Measurements from ENCODE around the gene ANKS1A. TPM values are rescaled to one million over a fixed set of nuclear protein-coding genes. Genes with fewer than 3 reads are reported as not detected.

ANKS1A gene
- total RNA-seq, 1 donor from 2014 or later, result 48.1 TPM

DNA sequence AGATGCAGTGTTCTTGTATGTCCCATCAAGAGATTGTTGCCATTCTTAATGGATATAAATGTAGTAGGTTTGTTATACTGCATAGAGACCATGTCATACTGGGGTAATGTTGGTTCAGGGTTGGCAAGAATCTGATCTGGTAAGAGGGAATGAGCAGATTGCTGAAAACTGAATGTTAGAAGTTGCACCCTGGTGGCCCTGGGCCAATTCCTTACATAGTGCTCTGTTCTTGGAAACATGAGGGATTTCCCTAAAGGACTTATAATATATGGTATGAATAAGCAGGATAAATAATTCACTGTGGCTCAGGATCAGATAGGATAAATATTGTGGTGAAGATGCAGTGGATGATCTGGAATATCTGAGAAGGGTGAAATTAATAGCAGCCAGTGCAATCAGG lies 70.2 kb downstream of the ANKS1A start:
- TF ChIP-seq, protein P1, sequence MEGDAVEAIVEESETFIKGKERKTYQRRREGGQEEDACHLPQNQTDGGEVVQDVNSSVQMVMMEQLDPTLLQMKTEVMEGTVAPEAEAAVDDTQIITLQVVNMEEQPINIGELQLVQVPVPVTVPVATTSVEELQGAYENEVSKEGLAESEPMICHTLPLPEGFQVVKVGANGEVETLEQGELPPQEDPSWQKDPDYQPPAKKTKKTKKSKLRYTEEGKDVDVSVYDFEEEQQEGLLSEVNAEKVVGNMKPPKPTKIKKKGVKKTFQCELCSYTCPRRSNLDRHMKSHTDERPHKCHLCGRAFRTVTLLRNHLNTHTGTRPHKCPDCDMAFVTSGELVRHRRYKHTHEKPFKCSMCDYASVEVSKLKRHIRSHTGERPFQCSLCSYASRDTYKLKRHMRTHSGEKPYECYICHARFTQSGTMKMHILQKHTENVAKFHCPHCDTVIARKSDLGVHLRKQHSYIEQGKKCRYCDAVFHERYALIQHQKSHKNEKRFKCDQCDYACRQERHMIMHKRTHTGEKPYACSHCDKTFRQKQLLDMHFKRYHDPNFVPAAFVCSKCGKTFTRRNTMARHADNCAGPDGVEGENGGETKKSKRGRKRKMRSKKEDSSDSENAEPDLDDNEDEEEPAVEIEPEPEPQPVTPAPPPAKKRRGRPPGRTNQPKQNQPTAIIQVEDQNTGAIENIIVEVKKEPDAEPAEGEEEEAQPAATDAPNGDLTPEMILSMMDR (IDR thresholded peaks at IDR 0.05), result no peak
- no peaks in the 10 kb centered on the region for H3K27me3 ChIP-seq (ENCODE audit: low read depth)
- no peaks in the 10 kb centered on the region for H3K9me3 ChIP-seq
- H3K4me3 ChIP-seq, result no peak overlapping the region
- peaks cover 4% of the 10 kb centered on the region for H3K36me3 ChIP-seq
- H3K4me1 ChIP-seq, result peaks cover 68% of the 10 kb centered on the region
- no peak for ATAC-seq
- peak overlapping the region; percentile 57 for H3K27ac ChIP-seq
- DNase-seq, result no peak
- intact Hi-C loops (cut with DNase I), result no loop called here

DNA sequence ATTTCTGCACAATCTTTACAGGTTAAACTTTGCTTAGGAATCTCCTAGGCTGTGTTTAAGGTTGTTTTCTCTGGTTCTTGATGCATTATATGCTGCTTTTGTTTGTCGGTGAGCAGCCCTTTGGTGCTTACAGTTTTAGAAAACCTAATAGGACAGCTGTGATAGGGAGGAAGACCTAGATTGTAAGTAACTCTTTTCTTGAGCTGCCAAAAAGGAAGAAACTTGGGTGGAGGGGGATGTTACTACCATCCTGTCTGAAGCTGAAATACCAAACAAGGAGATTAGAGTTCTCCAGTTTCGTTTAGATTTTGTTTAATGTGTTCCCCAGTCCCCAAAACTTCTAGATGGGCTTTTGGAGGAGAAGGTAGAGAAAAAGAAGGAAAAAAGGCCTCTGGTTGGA lies 72.0 kb downstream of the ANKS1A start:
- Histone ChIP-seq H3K27me3 (ENCODE audit: low read depth) (no peaks in the 10 kb centered on the region), H3K4me1 (peaks cover 60% of the 10 kb centered on the region), H3K36me3 (peaks cover 4% of the 10 kb centered on the region), H3K27ac (peak overlapping the region; percentile 58), H3K4me3 (no peak overlapping the region), H3K9me3 (no peaks in the 10 kb centered on the region)
- TF ChIP-seq, protein P1 (IDR thresholded peaks at IDR 0.05), result no peak
- intact Hi-C loops (cut with DNase I), result no loop called here
- no peak for DNase-seq
- ATAC-seq, result no peak

DNA sequence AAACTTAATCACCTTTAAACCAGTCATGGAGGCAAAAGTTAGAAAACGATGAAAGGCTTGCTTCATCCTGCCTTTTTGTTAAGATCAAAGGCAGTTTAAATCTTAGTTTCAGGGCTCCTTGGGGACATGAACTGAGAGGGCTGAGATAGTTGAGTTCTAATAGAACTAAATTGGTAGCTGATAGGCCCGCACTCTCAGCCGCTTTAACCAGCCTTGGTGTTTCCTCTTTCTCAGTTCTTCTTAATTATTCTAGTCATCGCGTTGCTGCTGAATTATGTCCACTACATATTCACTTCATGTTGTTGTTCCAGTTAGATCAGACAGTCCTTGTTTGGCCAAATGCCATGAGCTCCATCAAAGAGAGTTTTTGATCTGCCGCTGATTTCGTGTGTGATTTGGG lies 72.5 kb downstream of the ANKS1A start:
- intact Hi-C loops (cut with DNase I), result no loop called here
- TF ChIP-seq, protein P1 (IDR thresholded peaks at IDR 0.05), result no peak

DNA sequence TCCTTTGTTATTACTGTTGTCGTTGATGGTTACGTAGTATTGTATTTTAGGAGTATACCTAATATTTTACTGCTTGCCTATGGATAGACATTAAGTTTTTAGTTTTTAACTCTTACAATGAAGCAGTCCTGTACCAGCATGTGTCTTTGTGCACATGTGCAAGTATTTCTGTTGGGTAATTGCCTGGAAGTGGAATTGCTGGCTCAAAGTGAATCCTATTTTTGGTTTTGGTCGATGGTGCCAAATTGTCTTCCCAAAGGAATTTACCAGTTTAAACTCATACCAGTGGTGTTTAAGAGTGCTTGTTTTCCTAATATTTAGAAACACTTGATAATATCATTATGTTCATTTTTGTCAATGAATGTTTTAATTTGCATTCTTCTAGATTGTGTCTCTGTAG lies 75.5 kb downstream of the ANKS1A start:
- TF ChIP-seq, protein P1 (IDR thresholded peaks at IDR 0.05), result no peak
- Histone ChIP-seq H3K36me3 (peaks cover 13% of the 10 kb centered on the region), H3K4me1 (peaks cover 28% of the 10 kb centered on the region), H3K9me3 (no peaks in the 10 kb centered on the region), H3K27ac (no peak overlapping the region), H3K27me3 (ENCODE audit: low read depth) (no peaks in the 10 kb centered on the region), H3K4me3 (no peak overlapping the region)
- intact Hi-C loops (cut with DNase I), result no loop called here
- no peak for DNase-seq
- ATAC-seq, result no peak

More for the DNA sequence above, 72.5 kb downstream of the ANKS1A start:
- no peaks in the 10 kb centered on the region for H3K9me3 ChIP-seq
- ATAC-seq (no peak), DNase-seq (no peak)
- H3K27ac ChIP-seq, result peak overlapping the region; percentile 58
- H3K4me1 ChIP-seq, result peaks cover 55% of the 10 kb centered on the region
- peaks cover 4% of the 10 kb centered on the region for H3K36me3 ChIP-seq
- H3K4me3 ChIP-seq, result no peak overlapping the region
- H3K27me3 ChIP-seq (ENCODE audit: low read depth), result no peaks in the 10 kb centered on the region

DNA sequence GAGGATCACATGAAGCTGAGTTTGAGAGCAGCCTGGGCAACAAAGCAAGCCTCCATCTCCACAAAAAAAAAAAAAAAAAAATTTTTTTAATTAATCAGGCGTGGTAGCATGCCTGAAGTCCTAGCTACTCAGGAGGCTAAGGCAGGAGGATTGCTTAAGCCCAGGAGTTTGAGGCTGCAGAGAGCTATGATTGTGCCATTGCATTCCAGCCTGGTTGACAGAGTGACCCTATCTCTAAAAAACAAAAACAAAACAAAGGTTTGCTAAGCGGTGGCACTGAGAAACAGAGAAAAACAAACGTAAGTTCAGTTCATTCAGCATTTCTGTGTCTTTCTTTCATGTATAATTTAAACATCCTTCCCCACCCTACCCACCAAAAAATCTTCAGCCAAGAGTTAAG lies 78.4 kb downstream of the ANKS1A start:
- no peak overlapping the region for H3K4me3 ChIP-seq
- DNase-seq, result no peak
- intact Hi-C loops (cut with DNase I), result no loop called here

More for the DNA sequence above, 78.4 kb downstream of the ANKS1A start:
- TF ChIP-seq, protein P1 (IDR thresholded peaks at IDR 0.05), result no peak
- H3K4me1 ChIP-seq, result peaks cover 7% of the 10 kb centered on the region
- no peak overlapping the region for H3K27ac ChIP-seq
- no peak for ATAC-seq
- no peaks in the 10 kb centered on the region for H3K9me3 ChIP-seq
- H3K27me3 ChIP-seq (ENCODE audit: low read depth), result no peaks in the 10 kb centered on the region
- H3K36me3 ChIP-seq, result peaks cover 37% of the 10 kb centered on the region
